Activated CD8-positive, alpha-beta T cell treated with anti-CD3 and anti-CD28 coated beads for 36 hours (primary cell): ENCODE measurements around the gene PPARGC1A. TPM values are rescaled to one million over a fixed set of nuclear protein-coding genes. Genes with fewer than 3 reads are reported as not detected.

Experiments
- ATAC-seq: fragments of 200-7000 bp; cut with Tn5 transposase; one replicate; pipeline ENCODE4 v1.10.0; 2021; ENCODE audit warnings: mild to moderate bottlenecking, moderate library complexity
- CTCF ChIA-PET: fragments of 350-600 bp; sonication (Branson Sonifier 250); formaldehyde crosslinking; loops from one replicate; lab custom pipeline; 2021; ENCODE audit warnings: antibody characterized with exemption; lab: Charles Lee
- POLR2A ChIA-PET: fragments of 350-600 bp; sonication (Branson Sonifier 250); formaldehyde crosslinking; loops from one replicate; lab custom pipeline; 2021; ENCODE audit warnings: antibody characterized with exemption; lab: Charles Lee
- DNase-seq: peaks from one replicate; pipeline ENCODE4 v3.0.0-alpha.2; 2020
- H3K27ac Mint-ChIP-seq: one replicate; pipeline ENCODE4 v1.8.0; 2021; ENCODE audit warnings: mild to moderate bottlenecking, mixed read lengths
- H3K27me3 Mint-ChIP-seq: one replicate; pipeline ENCODE4 v1.8.0; 2021; ENCODE audit warnings: mixed read lengths
- H3K36me3 Mint-ChIP-seq: one replicate; pipeline ENCODE4 v1.8.0; 2021; ENCODE audit warnings: low read depth, mixed read lengths
- H3K4me1 Mint-ChIP-seq: one replicate; pipeline ENCODE4 v1.8.0; 2021; ENCODE audit warnings: low read depth, mixed read lengths
- H3K4me3 Mint-ChIP-seq: one replicate; pipeline ENCODE4 v1.8.0; 2021; ENCODE audit warnings: mild to moderate bottlenecking, moderate library complexity, mixed read lengths
- H3K9me3 Mint-ChIP-seq: one replicate; pipeline ENCODE4 v1.8.0; 2021; ENCODE audit warnings: mixed read lengths
- CTCF ChIP-seq: fragments of 200-600 bp; IDR thresholded peaks from one replicate; pipeline ENCODE4 v1.8.0; 2022; ENCODE audit warnings: antibody characterized with exemption, mild to moderate bottlenecking
- intact Hi-C: fragments of 100-400 bp; cut with micrococcal nuclease; formaldehyde crosslinking; loops from one replicate; pipeline ENCODE4 v1.10.0; 2022
- total RNA-seq, 2 experiments: library from RNA; stranded (reverse); gene quantifications; one replicate each; pipeline ENCODE4 v1.2.3, GENCODE V29; 2021

Gene PPARGC1A
- total RNA-seq, 2 experiments from 2014 or later = not detected

GRCh38 chr4:23779839-23780238, 110.0 kb downstream of the PPARGC1A start:
- Mint-ChIP-seq H3K27ac (no peak overlapping the region), H3K4me1 (no peaks in the 10 kb centered on the region), H3K9me3 (peaks cover 7% of the 10 kb centered on the region), H3K36me3 (no peaks in the 10 kb centered on the region), H3K27me3 (no peaks in the 10 kb centered on the region), H3K4me3 (no peak overlapping the region)
- ATAC-seq = no peak
- intact Hi-C loops = no loop called here
- CTCF ChIA-PET = no interaction called here
- TF ChIP-seq CTCF = no peak
- POLR2A ChIA-PET = no interaction called here
- DNase-seq = no peak

GRCh38 chr4:23779422-23779821, 110.4 kb downstream of the PPARGC1A start:
- H3K27me3 Mint-ChIP-seq = no peaks in the 10 kb centered on the region
- H3K27ac Mint-ChIP-seq = no peak overlapping the region
- no peaks in the 10 kb centered on the region for H3K4me1 Mint-ChIP-seq
- no peak for DNase-seq
- intact Hi-C loops = no loop called here
- POLR2A ChIA-PET = no interaction called here
- no peaks in the 10 kb centered on the region for H3K36me3 Mint-ChIP-seq
- CTCF ChIA-PET = no interaction called here
- TF ChIP-seq CTCF = no peak
- no peak overlapping the region for H3K4me3 Mint-ChIP-seq
- no peak for ATAC-seq
- H3K9me3 Mint-ChIP-seq = peaks cover 7% of the 10 kb centered on the region

- H3K4me1 Mint-ChIP-seq = no peaks in the 10 kb centered on the region
- TF ChIP-seq CTCF = no peak
- ATAC-seq = no peak
- no peak overlapping the region for H3K27ac Mint-ChIP-seq
- ChIA-PET CTCF (no interaction called here), POLR2A (no interaction called here)
- H3K9me3 Mint-ChIP-seq = peaks cover 5% of the 10 kb centered on the region
- no peaks in the 10 kb centered on the region for H3K27me3 Mint-ChIP-seq
- intact Hi-C loops = no loop called here
- no peak overlapping the region for H3K4me3 Mint-ChIP-seq
- no peaks in the 10 kb centered on the region for H3K36me3 Mint-ChIP-seq
- DNase-seq = no peak
These were observed 114.2 kb downstream of the PPARGC1A start for GRCh38 chr4:23775694-23776093.

- H3K4me1 Mint-ChIP-seq = no peaks in the 10 kb centered on the region
- POLR2A ChIA-PET = no interaction called here
- no peaks in the 10 kb centered on the region for H3K27me3 Mint-ChIP-seq
- DNase-seq (no peak), ATAC-seq (no peak)
- peaks cover 2% of the 10 kb centered on the region for H3K9me3 Mint-ChIP-seq
- CTCF ChIA-PET = no interaction called here
- intact Hi-C loops = no loop called here
- H3K27ac Mint-ChIP-seq = no peak overlapping the region
- no peak for TF ChIP-seq CTCF
- no peaks in the 10 kb centered on the region for H3K36me3 Mint-ChIP-seq
- no peak overlapping the region for H3K4me3 Mint-ChIP-seq
These were observed 114.9 kb downstream of the PPARGC1A start for GRCh38 chr4:23774909-23775308.

GRCh38 chr4:23773884-23774636, 115.8 kb downstream of the PPARGC1A start:
- intact Hi-C loops = no loop called here
- ChIA-PET POLR2A (no interaction called here), CTCF (no interaction called here)
- no peak for TF ChIP-seq CTCF
- DNase-seq (no peak), ATAC-seq (no peak)
- H3K4me1 Mint-ChIP-seq = no peaks in the 10 kb centered on the region
- H3K27ac Mint-ChIP-seq = no peak overlapping the region
- no peaks in the 10 kb centered on the region for H3K27me3 Mint-ChIP-seq
- H3K36me3 Mint-ChIP-seq = no peaks in the 10 kb centered on the region
- no peak overlapping the region for H3K4me3 Mint-ChIP-seq
- H3K9me3 Mint-ChIP-seq = peaks cover 2% of the 10 kb centered on the region
